ENCODE measurements around the gene PBX3. TPM values are rescaled to one million over a fixed set of nuclear protein-coding genes. Genes with fewer than 3 reads are reported as not detected.
A peak's percentile ranks its signal among the peaks of the same experiment; 100 is the strongest.

The PBX3 gene
- total RNA-seq, 3 donors from 2014 or later (not counting 1 experiment from before 2014, with no cell fraction given) = 42.1 to 46.9 (median 44.6) TPM

GRCh38 chr9:125747765-125748445, 732 bp downstream of the PBX3 start:
- Mint-ChIP-seq H3K4me1 (peaks cover 32 to 41% of the 10 kb centered on the region in 2 donors), H3K27ac (peak overlapping the region; percentile 79 to 85), H3K36me3 (no peaks in the 10 kb centered on the region), H3K27me3 (ENCODE audit: low read depth in 2 of 2) (no peaks in the 10 kb centered on the region), H3K4me3 (peak overlapping the region; percentile 92), H3K9me3 (no peaks in the 10 kb centered on the region)
- intact Hi-C loops (cut with micrococcal nuclease) = loop anchor here (5.0 kb wide), 1 partner anchor 41 kb away; the partner anchor contains the start of gene MAPKAP1
- Histone ChIP-seq H3K4me3 (ENCODE audit: low read length) (peak overlapping the region; percentile 84), H3K9me3 (ENCODE audit: control insufficient read depth, insufficient read depth, low read length) (no peaks in the 10 kb centered on the region), H3K27me3 (ENCODE audit: control insufficient read depth, insufficient read depth, low read length) (no peaks in the 10 kb centered on the region), H3K4me1 (ENCODE audit: control insufficient read depth, insufficient read depth, low read length) (peaks cover 13% of the 10 kb centered on the region), H3K27ac (ENCODE audit: low read length) (peak overlapping the region; percentile 61), H3K36me3 (ENCODE audit: control insufficient read depth, insufficient read depth, low read length) (peaks cover 4% of the 10 kb centered on the region)
- no peak for ATAC-seq
- WGBS (ENCODE audit: insufficient coverage) = under 1% methylated on average over 88 of the region's 88 CpGs
- peak; percentile 39 to 55 for DNase-seq
- no peak for TF ChIP-seq CTCF (IDR thresholded peaks at IDR 0.05)

DNA sequence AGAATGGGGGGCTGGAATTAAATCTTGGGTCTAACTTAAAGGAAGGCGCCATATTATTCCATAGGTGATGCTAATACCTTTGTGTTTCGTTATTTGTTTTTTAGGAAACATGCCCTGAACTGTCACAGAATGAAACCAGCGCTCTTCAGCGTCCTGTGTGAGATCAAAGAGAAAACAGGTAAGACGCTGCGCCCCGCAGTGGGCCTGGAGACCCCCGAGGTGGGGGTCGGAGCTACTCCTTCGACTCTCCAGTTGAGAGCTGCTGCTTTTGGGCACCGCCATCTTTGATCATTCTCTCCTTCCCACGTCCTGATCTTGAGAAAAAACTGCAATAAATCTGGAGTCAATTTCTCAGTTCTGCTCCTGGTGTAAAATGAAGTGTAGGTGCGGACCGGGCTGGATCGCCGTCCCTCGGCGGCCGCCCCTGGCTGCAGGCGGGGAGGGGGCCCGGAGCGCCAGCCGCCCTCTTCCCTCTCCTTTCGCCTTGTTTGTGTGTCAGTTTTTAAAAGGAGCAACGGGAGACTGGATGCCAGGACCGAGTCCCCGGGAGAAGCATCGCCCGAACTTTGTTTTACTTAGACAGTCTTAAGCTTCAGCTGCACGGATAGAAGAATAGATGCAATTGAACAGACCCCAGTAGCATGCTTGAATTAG, 1.4 kb downstream of the PBX3 start:
- intact Hi-C loops (cut with micrococcal nuclease) = loop anchor here (5.0 kb wide), 1 partner anchor 41 kb away; the partner anchor contains the start of gene MAPKAP1
- H3K4me3 Mint-ChIP-seq = peak overlapping the region; percentile 92
- Histone ChIP-seq H3K36me3 (ENCODE audit: control insufficient read depth, insufficient read depth, low read length) (peaks cover 4% of the 10 kb centered on the region), H3K27me3 (ENCODE audit: control insufficient read depth, insufficient read depth, low read length) (no peaks in the 10 kb centered on the region), H3K27ac (ENCODE audit: low read length) (peak overlapping the region; percentile 7), H3K4me1 (ENCODE audit: control insufficient read depth, insufficient read depth, low read length) (peaks cover 13% of the 10 kb centered on the region), H3K4me3 (ENCODE audit: low read length) (peak overlapping the region; percentile 84), H3K9me3 (ENCODE audit: control insufficient read depth, insufficient read depth, low read length) (no peaks in the 10 kb centered on the region)
- ATAC-seq (no peak), DNase-seq (peak in 1 of 2 donors; percentile 42)
- peak overlapping the region; percentile 79 to 85 for H3K27ac Mint-ChIP-seq
- peaks cover 32 to 41% of the 10 kb centered on the region in 2 donors for H3K4me1 Mint-ChIP-seq
- no peaks in the 10 kb centered on the region for H3K27me3 Mint-ChIP-seq (ENCODE audit: low read depth in 2 of 2)
- no peaks in the 10 kb centered on the region for H3K9me3 Mint-ChIP-seq
- no peaks in the 10 kb centered on the region for H3K36me3 Mint-ChIP-seq
- no peak for TF ChIP-seq CTCF (IDR thresholded peaks at IDR 0.05)
- 33% methylated on average over 30 of the region's 30 CpGs for WGBS (ENCODE audit: insufficient coverage)

DNA sequence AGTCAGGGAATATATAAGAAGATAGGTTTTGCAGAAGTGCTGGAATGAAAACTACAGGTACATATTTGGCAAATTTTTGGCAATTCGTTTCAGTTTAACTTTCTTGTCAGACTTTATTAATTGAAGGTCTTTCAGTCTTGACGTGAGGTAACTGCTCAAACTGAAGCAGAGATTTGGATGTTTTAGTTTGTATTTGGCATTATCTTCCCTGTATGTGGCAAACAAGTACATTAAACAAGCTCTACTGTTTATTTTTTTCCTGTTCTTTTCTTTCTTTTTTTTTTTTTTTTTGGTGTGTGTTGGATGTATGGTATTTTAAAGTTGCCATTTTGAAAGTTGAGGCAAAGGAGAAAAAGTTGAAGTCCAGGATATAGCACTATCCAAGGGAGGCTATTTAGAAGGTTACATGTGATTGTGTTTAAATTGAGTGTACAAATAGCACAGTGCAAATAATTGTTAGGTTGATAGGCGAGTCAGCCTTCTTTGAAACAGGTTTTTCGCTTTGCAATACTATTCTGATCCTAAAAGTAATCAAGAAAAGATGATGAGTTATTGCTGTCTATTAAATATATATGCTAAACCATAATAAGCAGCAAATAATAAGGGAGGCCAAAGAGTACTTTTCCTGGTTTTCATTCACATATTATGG, 2.2 kb downstream of the PBX3 start:
- H3K9me3 Mint-ChIP-seq = no peaks in the 10 kb centered on the region
- 61% methylated on average over 2 of the region's 4 CpGs for WGBS (ENCODE audit: insufficient coverage)
- peak overlapping the region; percentile 79 to 85 for H3K27ac Mint-ChIP-seq
- H3K4me1 ChIP-seq (ENCODE audit: control insufficient read depth, insufficient read depth, low read length) = peaks cover 13% of the 10 kb centered on the region
- no peaks in the 10 kb centered on the region for H3K27me3 ChIP-seq (ENCODE audit: control insufficient read depth, insufficient read depth, low read length)
- H3K4me3 Mint-ChIP-seq = peak overlapping the region; percentile 92
- peaks cover 32 to 41% of the 10 kb centered on the region in 2 donors for H3K4me1 Mint-ChIP-seq
- H3K27ac ChIP-seq (ENCODE audit: low read length) = no peak overlapping the region
- no peak for ATAC-seq
- H3K4me3 ChIP-seq (ENCODE audit: low read length) = no peak overlapping the region
- no peak for TF ChIP-seq CTCF (IDR thresholded peaks at IDR 0.05)
- peaks cover 7% of the 10 kb centered on the region for H3K36me3 ChIP-seq (ENCODE audit: control insufficient read depth, insufficient read depth, low read length)
- no peak for DNase-seq
- H3K36me3 Mint-ChIP-seq = no peaks in the 10 kb centered on the region
- H3K27me3 Mint-ChIP-seq (ENCODE audit: low read depth in 2 of 2) = no peaks in the 10 kb centered on the region
- intact Hi-C loops (cut with micrococcal nuclease) = loop anchor here (5.0 kb wide), 1 partner anchor 42 kb away; the partner anchor contains the start of gene MAPKAP1
- no peaks in the 10 kb centered on the region for H3K9me3 ChIP-seq (ENCODE audit: control insufficient read depth, insufficient read depth, low read length)

Data from natural killer cell (primary cell).